ENCODE results near the gene LMNA. TPM values are rescaled to one million over a fixed set of nuclear protein-coding genes. Genes with fewer than 3 reads are reported as not detected.
"Not testable (repeated sequence)": the region's sequence is repeated elsewhere in the genome, so short reads cannot be mapped to it uniquely, and the experiment has no call there.

The LMNA gene
- total RNA-seq, 8 experiments from 2014 or later: 29.8 to 370 (median 68.0) TPM

DNA sequence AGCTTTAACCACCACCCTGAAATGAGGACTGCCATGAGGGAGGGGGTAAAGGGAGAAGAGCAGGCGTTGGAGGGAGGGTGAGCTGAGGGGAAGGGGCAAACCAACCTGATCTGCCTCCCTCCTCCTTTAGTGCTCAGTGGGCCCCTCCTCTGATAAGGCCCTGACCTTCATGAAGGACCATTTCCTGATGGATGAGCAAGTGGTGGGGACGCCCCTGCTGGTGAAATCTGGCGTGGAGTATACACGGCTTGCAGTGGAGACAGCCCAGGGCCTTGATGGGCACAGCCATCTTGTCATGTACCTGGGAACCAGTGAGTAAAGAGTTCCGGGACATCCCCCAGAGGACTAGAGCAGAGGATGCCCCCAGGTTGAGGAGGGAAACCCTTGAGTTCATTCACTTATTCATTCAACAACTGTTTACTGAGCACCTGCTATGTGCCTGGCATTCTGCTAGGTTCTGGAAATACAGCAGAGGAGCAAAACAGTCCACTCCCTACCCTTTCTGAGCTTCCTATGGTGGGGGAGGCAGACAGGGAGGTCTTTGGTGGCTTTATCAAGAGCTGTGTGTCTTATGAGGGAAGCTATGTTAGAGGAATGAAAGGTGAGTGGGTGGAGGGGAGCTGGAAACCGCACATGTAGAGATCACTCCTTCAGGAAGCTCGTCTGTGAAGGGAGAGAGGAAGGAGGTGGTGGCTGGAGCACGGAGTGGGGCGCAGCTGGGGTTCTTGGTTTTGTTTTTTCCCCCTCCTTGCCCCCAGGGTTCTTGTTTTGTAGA is 58.4 kb downstream of the LMNA start:
- H3K4me3 ChIP-seq: no peak overlapping the region
- no peak overlapping the region for H3K27ac ChIP-seq
- 20 to 100% (median 84%) methylated on average over 1 to 6 of the region's 9 CpGs; no CpG with 5 or more reads in 4 of the 10 experiments for WGBS, 10 experiments
- no peaks in the 10 kb centered on the region for H3K4me1 ChIP-seq (replicated peaks in 1 of 2)
- in situ Hi-C loops (cut with MboI; ENCODE audit: low pct_unique_long_range_greater_than_20kb in 2 of 9, low sequenced_read_pairs in 9 of 9, unreplicated experiment in 9 of 9): no loop called here
- ATAC-seq (replicated peaks in 6 of 8): no peak

DNA sequence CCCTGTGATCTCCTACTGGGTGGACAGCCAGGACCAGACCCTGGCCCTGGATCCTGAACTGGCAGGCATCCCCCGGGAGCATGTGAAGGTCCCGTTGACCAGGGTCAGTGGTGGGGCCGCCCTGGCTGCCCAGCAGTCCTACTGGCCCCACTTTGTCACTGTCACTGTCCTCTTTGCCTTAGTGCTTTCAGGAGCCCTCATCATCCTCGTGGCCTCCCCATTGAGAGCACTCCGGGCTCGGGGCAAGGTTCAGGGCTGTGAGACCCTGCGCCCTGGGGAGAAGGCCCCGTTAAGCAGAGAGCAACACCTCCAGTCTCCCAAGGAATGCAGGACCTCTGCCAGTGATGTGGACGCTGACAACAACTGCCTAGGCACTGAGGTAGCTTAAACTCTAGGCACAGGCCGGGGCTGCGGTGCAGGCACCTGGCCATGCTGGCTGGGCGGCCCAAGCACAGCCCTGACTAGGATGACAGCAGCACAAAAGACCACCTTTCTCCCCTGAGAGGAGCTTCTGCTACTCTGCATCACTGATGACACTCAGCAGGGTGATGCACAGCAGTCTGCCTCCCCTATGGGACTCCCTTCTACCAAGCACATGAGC is 62.2 kb downstream of the LMNA start:
- no peak overlapping the region for H3K27ac ChIP-seq
- WGBS, 10 experiments: 50 to 100% (median 72%) methylated on average over 1 to 6 of the region's 12 CpGs; no CpG with 5 or more reads in 4 of the 10 experiments
- in situ Hi-C loops (cut with MboI; ENCODE audit: low pct_unique_long_range_greater_than_20kb in 2 of 9, low sequenced_read_pairs in 9 of 9, unreplicated experiment in 9 of 9): no loop called here
- H3K4me3 ChIP-seq: no peak overlapping the region
- ATAC-seq (replicated peaks in 6 of 8): peak in 1 of 8 experiments; percentile 27
- peaks cover 6 to 14% of the 10 kb centered on the region in 2 donors for H3K4me1 ChIP-seq (replicated peaks in 1 of 2)

DNA sequence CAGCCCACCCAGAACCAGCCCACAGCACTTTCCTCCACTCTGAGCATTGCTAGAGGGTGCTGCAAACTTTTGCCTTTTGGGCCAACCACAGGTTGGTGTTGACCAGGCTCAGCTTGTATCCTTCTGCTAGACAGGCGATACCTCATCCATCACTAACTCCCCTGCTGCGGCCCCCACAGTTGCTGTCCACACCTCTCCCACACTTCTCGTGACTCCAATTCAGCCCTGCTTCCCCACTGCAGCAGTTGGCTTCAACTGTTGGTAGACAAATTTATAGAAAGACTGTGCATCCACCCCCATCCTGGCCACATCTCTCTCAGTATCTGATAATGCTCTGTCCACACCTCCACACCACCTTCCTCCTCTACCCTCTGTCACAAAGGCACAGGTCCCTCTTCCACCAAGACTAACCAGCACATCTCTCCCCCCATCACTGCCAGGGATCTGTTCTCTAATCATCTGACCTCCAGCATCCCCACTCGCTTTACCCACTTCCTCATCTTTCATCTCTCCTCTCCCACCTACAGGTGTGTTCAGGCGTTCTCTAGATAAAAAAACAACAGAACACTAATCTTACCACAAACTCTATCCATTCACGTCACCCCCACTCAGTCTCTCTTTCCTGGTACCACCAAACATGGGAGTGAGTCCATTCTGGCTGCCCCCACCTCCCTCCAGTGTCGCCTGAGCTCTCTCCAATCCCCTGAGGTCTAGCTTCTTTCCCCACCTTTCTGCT is 63.6 kb downstream of the LMNA start:
- in situ Hi-C loops (cut with MboI; ENCODE audit: low pct_unique_long_range_greater_than_20kb in 2 of 9, low sequenced_read_pairs in 9 of 9, unreplicated experiment in 9 of 9): no loop called here
- no peak for ATAC-seq (replicated peaks in 6 of 8)
- no peak overlapping the region for H3K27ac ChIP-seq

DNA sequence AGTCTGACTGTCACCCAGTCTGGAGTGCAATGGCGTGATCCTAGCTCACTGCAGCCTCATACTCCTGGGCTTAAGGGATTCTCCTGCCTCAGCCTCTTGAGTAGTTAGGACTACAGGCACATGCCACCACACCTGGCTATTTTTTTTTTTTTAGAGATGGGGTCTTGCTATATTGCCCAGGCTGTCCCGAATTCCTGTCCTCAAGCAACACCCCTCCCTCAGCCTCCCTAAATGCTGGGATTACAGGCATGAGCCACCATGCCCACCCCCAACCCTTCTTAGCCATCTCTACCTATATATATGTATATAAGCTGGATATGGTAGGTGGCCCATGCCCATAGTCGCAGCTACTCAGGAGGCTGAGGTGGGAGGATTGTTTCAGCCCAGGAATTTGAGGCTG is 66.0 kb downstream of the LMNA start:
- Histone ChIP-seq H3K4me1 (replicated peaks in 1 of 2) (peaks cover 13 to 23% of the 10 kb centered on the region in 2 donors), H3K27ac (no peak overlapping the region), H3K4me3 (no peak overlapping the region)
- no peak for ATAC-seq (replicated peaks in 6 of 8)
- in situ Hi-C loops (cut with MboI; ENCODE audit: low pct_unique_long_range_greater_than_20kb in 2 of 9, low sequenced_read_pairs in 9 of 9, unreplicated experiment in 9 of 9): no loop called here
- WGBS, 10 experiments: 83 to 100% (median 100%) methylated on average over 1 to 3 of the region's 3 CpGs; no CpG with 5 or more reads in 4 of the 10 experiments

More for the DNA sequence above, 63.6 kb downstream of the LMNA start:
- peaks cover 13 to 23% of the 10 kb centered on the region in 2 donors for H3K4me1 ChIP-seq (replicated peaks in 1 of 2)
- no peak overlapping the region for H3K4me3 ChIP-seq
- WGBS, 10 experiments: 28 to 100% (median 80%) methylated on average over 1 to 7 of the region's 7 CpGs; no CpG with 5 or more reads in 1 of the 10 experiments

DNA sequence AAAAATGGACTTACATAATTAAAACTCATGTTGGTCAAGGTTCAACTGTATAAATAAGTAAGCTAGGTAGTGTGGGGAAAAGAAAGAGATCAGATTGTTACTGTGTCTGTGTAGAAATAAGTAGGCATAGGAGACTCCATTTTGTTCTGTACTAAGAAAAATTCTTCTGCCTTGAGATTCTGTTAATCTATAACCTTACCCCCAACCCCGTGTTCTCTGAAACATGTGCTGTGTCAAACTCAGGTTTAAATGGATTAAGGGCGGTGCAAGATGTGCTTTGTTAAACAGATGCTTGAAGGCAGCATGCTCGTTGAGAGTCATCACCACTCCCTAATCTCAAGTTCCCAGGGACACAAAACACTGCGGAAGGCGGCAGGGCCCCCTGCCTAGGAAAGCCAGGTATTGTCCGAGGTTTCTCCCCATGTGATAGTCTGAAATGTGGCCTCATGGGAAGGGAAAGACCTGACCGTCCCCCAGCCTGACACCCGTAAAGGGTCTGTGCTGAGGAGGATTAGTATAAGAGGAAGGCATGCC is 66.9 kb downstream of the LMNA start:
- peak overlapping the region in 1 of 2 donors; percentile 82 for H3K27ac ChIP-seq
- peaks cover 13 to 23% of the 10 kb centered on the region in 2 donors for H3K4me1 ChIP-seq (replicated peaks in 1 of 2)
- H3K4me3 ChIP-seq; in situ Hi-C loops (cut with MboI; ENCODE audit: low pct_unique_long_range_greater_than_20kb in 2 of 9, low sequenced_read_pairs in 9 of 9, unreplicated experiment in 9 of 9); ATAC-seq (replicated peaks in 6 of 8): not testable (repeated sequence)
- 0 to 14% (median 7%) methylated on average over 1 to 5 of the region's 8 CpGs; no CpG with 5 or more reads in 5 of the 10 experiments for WGBS, 10 experiments

DNA sequence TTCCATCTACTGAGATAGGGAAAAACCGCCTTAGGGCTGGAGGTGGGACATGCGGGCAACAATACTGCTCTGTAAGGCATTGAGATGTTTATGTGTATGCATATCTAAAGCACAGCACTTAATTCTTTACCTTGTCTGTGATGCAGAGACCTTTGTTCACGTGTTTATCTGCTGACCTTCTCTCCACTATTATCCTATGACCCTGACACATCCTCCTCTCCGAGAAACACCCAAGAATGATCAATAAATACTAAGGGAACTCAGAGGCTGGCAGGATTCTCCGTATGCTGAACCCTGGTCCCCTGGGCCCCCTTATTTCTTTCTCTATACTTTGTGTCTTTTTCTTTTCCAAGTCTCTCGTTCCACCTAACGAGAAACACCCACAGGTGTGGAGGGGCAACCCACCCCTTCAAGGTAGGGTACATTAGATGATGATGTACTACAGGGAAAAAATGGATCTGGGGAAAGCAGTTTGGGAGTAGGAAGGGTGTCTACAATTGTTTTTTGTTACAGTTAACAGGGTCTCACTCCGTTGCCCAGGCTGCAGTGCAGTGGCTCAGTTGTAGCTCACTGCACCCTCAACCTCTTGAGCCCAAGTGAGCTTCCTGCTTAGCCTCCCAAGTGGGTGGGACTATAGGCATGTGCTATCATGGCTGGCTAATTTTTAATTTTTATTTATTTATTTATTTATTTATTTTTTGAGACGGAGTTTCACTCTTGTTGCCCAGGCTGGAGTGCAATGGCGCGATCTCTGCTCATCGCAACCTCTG is 67.7 kb downstream of the LMNA start:
- peaks cover 13 to 23% of the 10 kb centered on the region in 2 donors for H3K4me1 ChIP-seq (replicated peaks in 1 of 2)
- ATAC-seq (replicated peaks in 6 of 8); H3K4me3 ChIP-seq; in situ Hi-C loops (cut with MboI; ENCODE audit: low pct_unique_long_range_greater_than_20kb in 2 of 9, low sequenced_read_pairs in 9 of 9, unreplicated experiment in 9 of 9): not testable (repeated sequence)
- H3K27ac ChIP-seq: peak overlapping the region in 1 of 2 donors; percentile 82
- WGBS, 10 experiments: 50 to 100% (median 76%) methylated on average over 1 to 9 of the region's 12 CpGs; no CpG with 5 or more reads in 2 of the 10 experiments

DNA sequence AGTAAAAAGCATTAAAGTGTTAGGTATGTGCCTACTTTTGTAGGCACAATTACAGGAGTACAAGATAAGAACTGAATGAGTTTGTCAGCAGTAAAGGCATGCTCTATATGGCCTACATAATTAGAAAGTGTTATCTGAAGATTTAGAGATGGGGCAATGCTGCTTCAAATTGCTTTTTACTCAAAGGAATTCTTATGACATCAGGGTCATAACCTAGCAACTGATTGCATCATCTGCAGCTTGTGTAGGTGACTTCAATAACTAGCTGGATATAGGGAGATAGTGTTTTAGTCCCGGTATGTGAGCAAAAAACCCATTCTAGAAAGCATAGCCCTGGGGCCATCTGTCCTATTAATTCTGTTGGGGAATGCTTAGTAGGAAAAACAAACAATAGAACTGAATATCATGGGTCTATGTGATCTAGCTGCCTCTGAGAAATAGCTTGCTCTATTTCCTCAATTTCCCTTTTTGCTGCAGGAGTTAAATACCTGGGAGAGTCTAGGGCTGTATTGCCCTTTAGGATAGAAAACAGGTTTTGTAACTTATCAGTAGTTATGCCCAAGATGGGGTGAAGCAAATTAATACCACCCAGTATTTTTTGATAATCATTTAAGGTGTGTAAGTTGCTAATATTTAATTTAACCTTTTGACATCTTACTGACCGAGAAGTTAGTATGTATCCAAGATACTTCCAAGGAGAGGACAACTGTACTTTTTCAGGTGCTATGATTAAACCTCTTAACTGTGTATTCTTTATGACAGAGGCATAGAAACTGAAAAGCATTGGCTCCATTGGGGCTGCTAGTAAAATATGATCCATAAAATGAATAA is 72.1 kb downstream of the LMNA start:
- 83 to 100% (median 96%) methylated on average over 1 to 2 of the region's 2 CpGs; no CpG with 5 or more reads in 2 of the 10 experiments for WGBS, 10 experiments
- ATAC-seq (replicated peaks in 6 of 8); H3K4me3 ChIP-seq; in situ Hi-C loops (cut with MboI; ENCODE audit: low pct_unique_long_range_greater_than_20kb in 2 of 9, low sequenced_read_pairs in 9 of 9, unreplicated experiment in 9 of 9); H3K27ac ChIP-seq; H3K4me1 ChIP-seq (replicated peaks in 1 of 2): not testable (repeated sequence)

Other genes starting within 250 kb of the LMNA start
- gene RIT1, start 203.4 kb upstream of the LMNA start, total RNA-seq: 10 to 100 TPM; 15.4 to 41.8 (median 28.1) TPM
- 10 to 100 TPM; 37.4 to 89.4 (median 62.4) TPM for gene KHDC4, start 180.3 kb upstream of the LMNA start, total RNA-seq
- 1 to 10 TPM in 4 of 8 experiments, under 1 TPM in 2, not detected in 2; 0.87 to 2.3 (median 1.5) TPM for gene RXFP4, start 173.1 kb upstream of the LMNA start, total RNA-seq
- 100 to 1,000 TPM in 1 of 8 experiments, 10 to 100 TPM in 7; 44.9 to 112 (median 73.5) TPM for gene ARHGEF2, start 136.2 kb upstream of the LMNA start, total RNA-seq
- 100 to 1,000 TPM; 199 to 383 (median 327) TPM for gene SSR2, start 93.8 kb upstream of the LMNA start, total RNA-seq
- gene UBQLN4, start 60.9 kb upstream of the LMNA start, total RNA-seq: 10 to 100 TPM; 22.7 to 51.1 (median 35.0) TPM
- 100 to 1,000 TPM in 5 of 8 experiments, 10 to 100 TPM in 3; 85.2 to 166 (median 102) TPM for gene LAMTOR2, start 59.9 kb upstream of the LMNA start, total RNA-seq
- 1 to 10 TPM in 3 of 8 experiments, under 1 TPM in 2, not detected in 3; 0.50 to 1.3 (median 1.1) TPM for gene RAB25, start 53.6 kb upstream of the LMNA start, total RNA-seq
- gene MEX3A, start 32.2 kb upstream of the LMNA start, total RNA-seq: 10 to 100 TPM in 7 of 8 experiments, 1 to 10 TPM in 1; 1.2 to 92.3 (median 33.9) TPM
- 1 to 10 TPM in 7 of 8 experiments, under 1 TPM in 1; 0.85 to 6.1 (median 2.7) TPM for gene SEMA4A, start 38.9 kb downstream of the LMNA start, total RNA-seq
- 10 to 100 TPM; 16.5 to 26.8 (median 20.9) TPM for gene SLC25A44, start 79.4 kb downstream of the LMNA start, total RNA-seq
- gene PMF1, start 98.3 kb downstream of the LMNA start, total RNA-seq: 100 to 1,000 TPM in 1 of 8 experiments, 10 to 100 TPM in 7; 19.8 to 131 (median 46.3) TPM
- gene BGLAP, start 127.5 kb downstream of the LMNA start, total RNA-seq: 1 to 10 TPM in 3 of 8 experiments, under 1 TPM in 5; 0.36 to 2.6 (median 0.93) TPM
- 1 to 10 TPM in 7 of 8 experiments, under 1 TPM in 1; 0.61 to 8.6 (median 2.6) TPM for gene PAQR6, start 133.3 kb downstream of the LMNA start, total RNA-seq
- 10 to 100 TPM; 34.5 to 78.8 (median 62.7) TPM for gene SMG5, start 168.1 kb downstream of the LMNA start, total RNA-seq
- gene TMEM79, start 169.6 kb downstream of the LMNA start, total RNA-seq: 1 to 10 TPM; 3.1 to 6.5 (median 4.8) TPM
- 100 to 1,000 TPM in 1 of 8 experiments, 10 to 100 TPM in 7; 16.3 to 138 (median 33.0) TPM for gene GLMP, start 181.0 kb downstream of the LMNA start, total RNA-seq
- 1 to 10 TPM in 1 of 8 experiments, under 1 TPM in 5, not detected in 2; 0.46 to 1.4 (median 0.67) TPM for gene VHLL, start 184.6 kb downstream of the LMNA start, total RNA-seq
- 100 to 1,000 TPM; 204 to 465 (median 351) TPM for gene CCT3, start 223.6 kb downstream of the LMNA start, total RNA-seq
- 1 to 10 TPM in 3 of 8 experiments, under 1 TPM in 3, not detected in 2; 0.22 to 8.3 (median 1.2) TPM for gene TSACC, start 223.8 kb downstream of the LMNA start, total RNA-seq